MG63 (cell line): ENCODE data around the gene UNC80. TPM values are rescaled to one million over a fixed set of nuclear protein-coding genes. Genes with fewer than 3 reads are reported as not detected.

Experiments used
- DNase-seq: peaks from one replicate; pipeline ENCODE4 v3.0.0-alpha.2; 2020
- H3K27me3 ChIP-seq: fragments of 250-450 bp; sonication (Bioruptor Pico); 2 replicates; pipeline ENCODE4 v1.5.1; 2020; ENCODE audit warnings: mild to moderate bottlenecking, moderate library complexity
- H3K36me3 ChIP-seq: fragments of 250-450 bp; sonication (Bioruptor Pico); 2 replicates; pipeline ENCODE4 v1.5.1; 2020; ENCODE audit warnings: mild to moderate bottlenecking, moderate library complexity
- H3K4me3 ChIP-seq: fragments of 250-450 bp; sonication (Bioruptor Pico); 2 replicates; pipeline ENCODE4 v1.5.1; 2020; ENCODE audit warnings: mild to moderate bottlenecking, moderate library complexity
- H3K9me3 ChIP-seq: fragments of 250-450 bp; sonication (Bioruptor Pico); 2 replicates; pipeline ENCODE4 v1.5.1; 2020; ENCODE audit warnings: mild to moderate bottlenecking, moderate library complexity
- total RNA-seq: library from RNA; depleted of rRNA; stranded (reverse); fragments of >200 nt; shearing (Covaris generic); gene quantifications from 2 replicates; pipeline ENCODE4 v1.2.3, GENCODE V29; 2014; ENCODE audit warnings: low replicate concordance; rRNA removed

Gene UNC80
- total RNA-seq, result not detected in 2 replicates

- DNase-seq, result peak; percentile 66
- Histone ChIP-seq H3K36me3 (no peaks in the 10 kb centered on the region), H3K9me3 (no peaks in the 10 kb centered on the region), H3K27me3 (peaks cover 9% of the 10 kb centered on the region), H3K4me3 (peak within 1 kb of the TSS; percentile 18; the same call in 1 of the 2 replicates)
Measured at GRCh38 chr2:209771474-209772289, at the start of gene UNC80. Gene UNC80 (plus strand): TSS chr2:209771832. CDS start chr2:209772073, 241 bp downstream.

GRCh38 chr2:209726311-209726710 is 45.3 kb upstream of the UNC80 start:
- Histone ChIP-seq H3K27me3 (no peaks in the 10 kb centered on the region), H3K36me3 (no peaks in the 10 kb centered on the region), H3K9me3 (no peaks in the 10 kb centered on the region), H3K4me3 (no peak overlapping the region)
- DNase-seq, result no peak

GRCh38 chr2:209727077-209727476 is 44.6 kb upstream of the UNC80 start:
- Histone ChIP-seq H3K9me3 (no peaks in the 10 kb centered on the region), H3K4me3 (no peak overlapping the region), H3K36me3 (no peaks in the 10 kb centered on the region), H3K27me3 (no peaks in the 10 kb centered on the region)
- no peak for DNase-seq

- Histone ChIP-seq H3K4me3 (no peak overlapping the region), H3K27me3 (no peaks in the 10 kb centered on the region), H3K36me3 (no peaks in the 10 kb centered on the region), H3K9me3 (no peaks in the 10 kb centered on the region)
- DNase-seq, result no peak
Measured at GRCh38 chr2:209734805-209735204, 36.8 kb upstream of the UNC80 start.

GRCh38 chr2:209741953-209742352 is 29.7 kb upstream of the UNC80 start:
- no peak for DNase-seq
- Histone ChIP-seq H3K27me3 (no peaks in the 10 kb centered on the region), H3K36me3 (no peaks in the 10 kb centered on the region), H3K4me3 (no peak overlapping the region), H3K9me3 (no peaks in the 10 kb centered on the region)

- Histone ChIP-seq H3K9me3 (no peaks in the 10 kb centered on the region), H3K36me3 (no peaks in the 10 kb centered on the region), H3K4me3 (no peak overlapping the region), H3K27me3 (no peaks in the 10 kb centered on the region)
- DNase-seq, result no peak
Measured at GRCh38 chr2:209753020-209753419, 18.6 kb upstream of the UNC80 start.

GRCh38 chr2:209757163-209757562 is 14.5 kb upstream of the UNC80 start:
- no peak for DNase-seq
- Histone ChIP-seq H3K4me3 (no peak overlapping the region), H3K36me3 (no peaks in the 10 kb centered on the region), H3K27me3 (no peaks in the 10 kb centered on the region), H3K9me3 (no peaks in the 10 kb centered on the region)

GRCh38 chr2:209761566-209761965 is 10.1 kb upstream of the UNC80 start:
- H3K4me3 ChIP-seq, result no peak overlapping the region
- no peaks in the 10 kb centered on the region for H3K36me3 ChIP-seq
- no peaks in the 10 kb centered on the region for H3K27me3 ChIP-seq
- no peaks in the 10 kb centered on the region for H3K9me3 ChIP-seq
- DNase-seq, result no peak

GRCh38 chr2:209762563-209762962 is 9.1 kb upstream of the UNC80 start:
- Histone ChIP-seq H3K27me3 (no peaks in the 10 kb centered on the region), H3K4me3 (no peak overlapping the region), H3K9me3 (no peaks in the 10 kb centered on the region), H3K36me3 (no peaks in the 10 kb centered on the region)
- no peak for DNase-seq

GRCh38 chr2:209763106-209763505 is 8.5 kb upstream of the UNC80 start:
- H3K9me3 ChIP-seq, result no peaks in the 10 kb centered on the region
- H3K4me3 ChIP-seq, result no peak overlapping the region
- DNase-seq, result no peak
- H3K36me3 ChIP-seq, result no peaks in the 10 kb centered on the region
- no peaks in the 10 kb centered on the region for H3K27me3 ChIP-seq

- H3K4me3 ChIP-seq, result no peak overlapping the region
- no peaks in the 10 kb centered on the region for H3K36me3 ChIP-seq
- H3K27me3 ChIP-seq, result no peaks in the 10 kb centered on the region
- H3K9me3 ChIP-seq, result no peaks in the 10 kb centered on the region
- no peak for DNase-seq
Measured at GRCh38 chr2:209766613-209767012, 5.0 kb upstream of the UNC80 start.

- H3K36me3 ChIP-seq, result no peaks in the 10 kb centered on the region
- H3K9me3 ChIP-seq, result no peaks in the 10 kb centered on the region
- no peak for DNase-seq
- no peak overlapping the region for H3K4me3 ChIP-seq
- H3K27me3 ChIP-seq, result no peaks in the 10 kb centered on the region
Measured at GRCh38 chr2:209767316-209767715, 4.3 kb upstream of the UNC80 start.

- DNase-seq, result no peak
- H3K9me3 ChIP-seq, result no peaks in the 10 kb centered on the region
Measured at GRCh38 chr2:209768557-209768956, 3.1 kb upstream of the UNC80 start.

GRCh38 chr2:209772290-209772685 is 656 bp downstream of the UNC80 start:
- Histone ChIP-seq H3K9me3 (no peaks in the 10 kb centered on the region), H3K27me3 (peaks cover 9% of the 10 kb centered on the region), H3K36me3 (no peaks in the 10 kb centered on the region), H3K4me3 (no peak overlapping the region)
- no peak for DNase-seq

More at GRCh38 chr2:209768557-209768956, 3.1 kb upstream of the UNC80 start:
- no peaks in the 10 kb centered on the region for H3K36me3 ChIP-seq
- no peak overlapping the region for H3K4me3 ChIP-seq
- peaks cover 9% of the 10 kb centered on the region for H3K27me3 ChIP-seq

- Histone ChIP-seq H3K9me3 (no peaks in the 10 kb centered on the region), H3K4me3 (no peak overlapping the region), H3K27me3 (peaks cover 9% of the 10 kb centered on the region), H3K36me3 (no peaks in the 10 kb centered on the region)
- DNase-seq, result no peak
Measured at GRCh38 chr2:209773377-209773776, 1.7 kb downstream of the UNC80 start.

GRCh38 chr2:209787416-209787815 is 15.8 kb downstream of the UNC80 start:
- Histone ChIP-seq H3K27me3 (no peaks in the 10 kb centered on the region), H3K9me3 (no peaks in the 10 kb centered on the region), H3K4me3 (no peak overlapping the region), H3K36me3 (no peaks in the 10 kb centered on the region)
- no peak for DNase-seq

- Histone ChIP-seq H3K36me3 (no peaks in the 10 kb centered on the region), H3K27me3 (no peaks in the 10 kb centered on the region), H3K4me3 (no peak overlapping the region), H3K9me3 (no peaks in the 10 kb centered on the region)
- DNase-seq, result no peak
Measured at GRCh38 chr2:209788925-209789324, 17.3 kb downstream of the UNC80 start.

- Histone ChIP-seq H3K36me3 (no peaks in the 10 kb centered on the region), H3K27me3 (no peaks in the 10 kb centered on the region), H3K9me3 (no peaks in the 10 kb centered on the region), H3K4me3 (peak overlapping the region; percentile 26)
- no peak for DNase-seq
Measured at GRCh38 chr2:209790066-209790728, 18.6 kb downstream of the UNC80 start.
